LoVo (cell line): ENCODE data around the gene SCP2D1.
A peak's percentile ranks its signal among the peaks of the same experiment; 100 is the strongest.
"Not testable (repeated sequence)": the region's sequence is repeated elsewhere in the genome, so short reads cannot be mapped to it uniquely, and the experiment has no call there.

Source experiments
- DNase-seq: peaks from one replicate; pipeline ENCODE4 v3.0.0-alpha.2; 2016; ENCODE audit warnings: low spot score

The SCP2D1 gene

DNA sequence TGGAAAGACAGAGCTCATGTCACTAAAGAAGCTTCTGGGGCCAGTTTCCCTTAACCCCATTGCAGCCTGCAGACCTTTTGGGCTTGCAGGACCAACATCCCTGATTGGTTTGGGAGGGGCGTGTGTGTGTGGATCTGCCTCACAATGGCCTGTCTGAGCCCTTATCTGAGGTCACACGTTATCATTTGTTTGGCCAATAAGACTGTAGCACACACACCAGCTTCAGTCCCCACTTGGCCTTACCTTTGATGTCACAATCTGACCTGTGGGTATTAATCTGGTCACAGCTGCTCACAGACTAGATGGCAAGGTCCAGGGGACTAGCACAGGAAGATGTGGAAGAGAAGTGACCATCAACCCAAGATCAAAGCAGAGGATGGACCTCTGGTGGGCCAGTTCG lies at the start of gene SCP2D1:
Gene SCP2D1, plus strand, starts transcription at position 301 of the 400 bp plus-strand sequence. Its CDS starts 33 bp downstream, at position 334.
- DNase-seq, result no peak

DNA sequence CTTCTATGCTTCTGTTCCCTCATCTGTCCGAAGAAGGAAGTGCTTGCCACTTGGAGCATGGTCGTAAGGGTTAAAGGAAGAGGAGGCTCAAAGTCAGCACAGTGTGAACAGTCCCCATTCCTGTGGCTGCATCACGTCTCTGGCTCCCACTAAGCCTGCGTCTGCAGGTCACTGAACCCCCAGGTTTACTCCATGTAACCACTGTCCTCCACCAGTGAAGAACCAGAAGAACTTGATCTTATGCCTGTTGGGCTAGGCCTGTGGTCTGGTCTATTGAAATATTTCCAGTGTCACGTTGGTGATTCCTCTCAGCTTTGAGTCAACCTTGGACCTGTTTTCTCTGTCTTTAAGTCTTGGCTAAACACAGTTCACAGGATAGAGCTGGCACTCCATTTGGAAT lies 45.9 kb upstream of the SCP2D1 start:
- DNase-seq, result no peak

DNA sequence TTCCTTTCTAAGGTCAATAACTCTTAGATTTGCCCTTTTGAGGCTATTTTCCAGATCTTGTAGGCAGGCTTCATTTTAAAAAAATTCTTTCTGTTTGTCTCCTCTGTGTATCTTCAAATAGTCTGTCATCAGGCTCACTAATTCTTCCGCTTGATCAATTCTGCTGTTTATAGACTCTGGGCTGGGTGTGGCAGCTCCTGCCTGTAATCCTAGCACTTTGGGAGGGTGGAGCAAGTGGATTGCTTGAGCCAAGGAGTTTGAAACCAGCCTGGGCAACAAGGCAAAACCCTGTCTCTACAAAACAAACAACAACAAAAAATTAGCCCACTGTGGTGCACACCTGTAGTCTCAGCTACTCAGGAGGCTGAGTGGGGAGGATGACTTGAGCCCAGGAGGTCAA lies 40.0 kb upstream of the SCP2D1 start:
- DNase-seq, result no peak

DNA sequence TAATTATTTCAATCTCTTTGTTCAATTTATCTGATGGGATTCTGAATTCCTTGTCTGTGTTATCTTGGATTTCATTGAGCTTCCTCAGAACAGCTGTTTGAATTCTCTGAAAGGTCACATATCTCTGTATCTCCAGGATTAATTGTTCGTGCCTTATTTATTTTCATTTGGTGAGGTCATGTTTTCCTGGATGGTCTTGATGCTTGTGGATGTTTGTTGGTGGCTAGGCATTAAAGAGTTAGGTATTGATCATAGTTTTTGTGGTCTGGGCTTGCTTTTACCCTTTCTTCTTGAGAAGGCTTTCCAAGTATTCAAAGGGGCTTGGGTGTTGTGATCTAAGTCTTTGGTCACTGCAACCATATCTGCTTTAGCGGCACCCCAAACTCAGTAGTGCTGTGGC lies 39.4 kb upstream of the SCP2D1 start:
- DNase-seq, result no peak

DNA sequence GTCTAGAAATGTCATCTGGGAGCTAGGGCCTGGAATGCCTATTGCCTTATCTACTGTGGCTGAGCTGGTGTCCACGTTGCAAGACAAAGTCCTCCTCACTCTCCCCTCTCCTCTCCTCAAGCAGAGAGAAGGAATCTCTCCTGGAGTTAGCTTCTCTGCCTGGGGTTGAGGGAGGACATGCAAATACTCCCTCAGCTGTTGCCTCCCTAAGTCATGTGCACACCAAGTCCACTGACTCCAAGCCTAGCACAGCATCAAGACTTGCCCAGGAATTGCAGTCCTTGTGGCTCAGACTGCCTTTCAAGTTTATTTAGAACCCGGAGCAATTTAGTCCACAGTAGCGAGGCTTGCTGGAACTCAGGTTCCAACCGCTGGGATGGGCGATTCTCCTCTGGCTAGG lies 38.0 kb upstream of the SCP2D1 start:
- no peak for DNase-seq

DNA sequence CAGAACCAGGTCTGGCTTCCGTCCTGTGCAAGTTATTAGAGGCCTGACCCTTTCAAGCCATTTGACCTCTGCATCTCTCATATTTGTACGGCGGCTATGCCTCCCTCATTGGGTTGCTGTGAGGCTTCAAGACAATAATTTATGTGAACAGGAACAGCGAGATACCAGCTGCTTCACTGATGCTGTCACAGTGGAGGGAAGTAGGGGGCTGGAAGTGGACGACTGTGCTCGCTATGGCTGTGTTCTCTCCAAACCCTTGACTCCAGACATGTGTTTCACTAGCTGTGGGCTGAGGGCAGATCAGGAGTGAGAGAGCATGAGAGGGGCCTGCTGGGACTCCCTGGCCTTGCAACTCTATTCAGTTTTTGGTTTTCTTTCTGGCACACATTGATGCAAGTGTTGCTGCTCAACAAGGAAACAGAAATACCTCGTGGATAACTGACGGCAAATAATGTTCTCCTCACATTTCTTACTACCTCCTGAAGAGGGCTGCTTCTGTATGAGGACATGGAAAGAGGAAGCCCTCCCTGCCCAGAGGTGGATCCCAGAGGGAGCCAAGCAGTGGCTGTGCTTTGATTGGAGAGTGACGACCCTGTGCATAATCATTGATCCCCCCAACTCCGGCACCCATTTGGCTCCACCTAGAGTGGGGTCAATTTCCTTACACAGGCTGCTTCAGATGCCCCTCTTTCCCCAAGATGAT lies 34.7 kb upstream of the SCP2D1 start:
- no peak for DNase-seq

DNA sequence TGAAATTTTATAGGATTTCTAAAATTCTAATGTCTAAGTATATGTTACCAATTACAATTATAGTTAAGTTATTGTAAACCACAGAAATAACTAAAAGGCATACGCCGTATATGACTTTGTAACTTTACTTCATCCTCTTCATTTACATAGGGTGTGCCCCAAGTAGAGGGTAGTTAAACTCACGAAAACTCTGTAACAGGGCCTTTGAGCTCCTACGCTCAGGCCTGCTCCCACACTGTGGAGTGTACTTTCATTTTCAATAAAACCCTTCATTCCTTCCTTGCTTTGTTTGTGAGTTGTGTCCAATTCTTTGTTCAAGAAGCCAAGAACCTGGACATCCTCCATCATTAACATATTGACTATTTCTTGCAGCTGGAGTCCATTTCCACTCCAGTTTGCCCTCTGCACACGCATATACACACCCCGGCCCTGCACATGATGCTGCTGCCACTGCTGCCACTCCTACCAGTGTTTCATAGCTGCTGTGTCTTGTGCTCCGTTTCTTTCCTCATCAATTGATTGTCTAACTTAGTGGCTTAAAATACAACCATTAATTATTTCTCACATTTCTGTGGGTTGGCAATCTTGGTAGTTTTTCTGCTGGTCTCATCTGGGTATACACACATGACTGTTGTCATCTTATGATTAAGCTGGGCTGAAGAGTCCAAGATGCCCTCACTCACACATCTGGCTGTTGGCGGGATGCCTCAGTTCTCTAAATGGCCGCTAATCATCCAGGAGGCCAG lies 33.0 kb upstream of the SCP2D1 start:
- DNase-seq, result no peak

GRCh38 chr20:18781509-18781908 lies 32.1 kb upstream of the SCP2D1 start:
- DNase-seq, result no peak

DNA sequence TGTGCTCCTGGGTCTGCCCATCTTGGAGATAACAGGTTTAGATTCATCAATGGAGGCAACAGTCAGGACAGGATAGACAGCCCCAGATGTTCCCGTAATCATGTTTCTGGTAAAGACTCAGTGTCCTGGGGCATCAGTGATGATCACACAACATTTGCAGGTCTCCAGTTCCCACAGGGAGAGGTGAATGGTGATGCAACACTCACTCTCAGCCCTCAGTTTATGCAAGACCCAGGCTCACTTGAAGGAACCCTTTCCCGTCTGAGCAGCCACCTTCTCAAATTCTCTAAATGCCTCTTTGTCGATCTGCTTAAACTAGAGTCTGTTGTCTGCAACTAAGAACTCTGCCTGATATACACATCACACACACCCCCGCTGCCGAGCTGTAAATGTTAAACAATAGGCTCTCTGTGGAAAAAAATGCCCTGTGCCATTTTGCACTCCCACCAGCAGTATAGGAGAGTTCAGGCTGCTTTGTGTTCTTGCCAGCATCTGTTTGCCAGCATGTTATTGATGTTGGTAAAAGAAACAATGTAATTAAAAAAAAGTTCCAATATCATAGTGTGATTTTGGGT lies 30.1 kb upstream of the SCP2D1 start:
- no peak for DNase-seq

DNA sequence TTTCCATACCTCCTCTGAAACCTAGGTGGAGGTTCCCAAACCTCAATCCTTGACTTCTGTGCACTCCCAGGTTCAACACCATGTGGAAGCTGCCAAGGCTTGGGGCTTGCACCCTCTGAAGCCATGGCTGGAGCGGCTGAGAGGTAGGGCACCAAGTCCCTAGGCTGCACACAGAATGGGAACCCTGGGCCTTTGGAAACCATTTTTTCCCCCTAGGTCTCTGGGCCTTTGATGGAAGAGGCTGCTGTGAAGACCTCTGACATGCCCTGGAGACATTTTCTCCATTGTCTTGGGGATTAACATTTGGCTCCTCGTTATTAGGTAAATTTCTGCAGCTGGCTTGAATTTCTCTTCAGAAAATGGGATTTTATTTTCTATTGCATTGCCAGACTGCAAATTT lies 26.5 kb upstream of the SCP2D1 start:
- not testable (repeated sequence) for DNase-seq

- no peak for DNase-seq
Measured at GRCh38 chr20:18788021-18788420, 25.6 kb upstream of the SCP2D1 start.

GRCh38 chr20:18790787-18791186 lies 22.8 kb upstream of the SCP2D1 start:
- no peak for DNase-seq

DNA sequence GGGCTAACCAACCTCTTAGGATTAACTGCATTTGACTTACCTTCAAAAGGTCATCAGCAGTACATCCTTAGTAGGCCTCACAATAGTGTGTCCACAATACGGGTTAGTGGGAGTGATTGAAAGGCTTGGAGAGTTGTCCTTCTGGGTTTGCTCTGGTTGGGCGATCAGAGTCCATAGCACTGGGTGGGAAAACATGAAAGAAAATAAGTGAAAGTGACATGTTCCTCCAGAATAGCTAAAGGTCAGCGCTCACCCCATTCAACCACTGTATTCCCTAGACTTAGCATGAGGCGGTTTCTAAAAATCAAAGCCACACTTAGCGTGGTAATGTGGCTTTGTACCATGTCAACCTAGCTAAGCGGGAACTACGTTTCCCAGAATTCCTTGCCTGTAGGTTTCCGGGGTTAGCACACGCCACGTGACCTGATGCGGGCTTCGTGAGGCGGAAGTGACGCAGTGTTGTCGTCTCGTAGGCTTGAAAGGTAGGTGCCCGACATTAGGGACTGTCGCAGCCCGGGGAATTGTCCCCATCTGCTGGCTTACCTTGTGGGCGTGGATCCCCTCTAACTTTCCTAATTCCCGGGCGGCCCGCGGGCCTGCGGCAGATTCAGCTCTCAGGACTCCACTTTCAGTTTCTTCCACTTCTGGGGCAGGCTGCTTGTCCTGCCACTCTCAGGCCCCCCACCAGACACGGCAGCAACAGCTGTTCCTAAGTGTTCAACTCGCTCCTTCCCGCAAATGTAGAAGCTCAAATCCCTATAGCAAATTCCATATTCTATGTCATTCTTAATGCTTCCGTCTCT lies 19.8 kb upstream of the SCP2D1 start:
- DNase-seq, result peak; percentile 92

GRCh38 chr20:18794428-18794787 lies 19.2 kb upstream of the SCP2D1 start:
- no peak for DNase-seq

- DNase-seq, result no peak
Measured at GRCh38 chr20:18795366-18795765, 18.2 kb upstream of the SCP2D1 start.

GRCh38 chr20:18796282-18796833 lies 17.2 kb upstream of the SCP2D1 start:
- DNase-seq, result no peak

GRCh38 chr20:18801516-18801915 lies 12.1 kb upstream of the SCP2D1 start:
- DNase-seq, result no peak

DNA sequence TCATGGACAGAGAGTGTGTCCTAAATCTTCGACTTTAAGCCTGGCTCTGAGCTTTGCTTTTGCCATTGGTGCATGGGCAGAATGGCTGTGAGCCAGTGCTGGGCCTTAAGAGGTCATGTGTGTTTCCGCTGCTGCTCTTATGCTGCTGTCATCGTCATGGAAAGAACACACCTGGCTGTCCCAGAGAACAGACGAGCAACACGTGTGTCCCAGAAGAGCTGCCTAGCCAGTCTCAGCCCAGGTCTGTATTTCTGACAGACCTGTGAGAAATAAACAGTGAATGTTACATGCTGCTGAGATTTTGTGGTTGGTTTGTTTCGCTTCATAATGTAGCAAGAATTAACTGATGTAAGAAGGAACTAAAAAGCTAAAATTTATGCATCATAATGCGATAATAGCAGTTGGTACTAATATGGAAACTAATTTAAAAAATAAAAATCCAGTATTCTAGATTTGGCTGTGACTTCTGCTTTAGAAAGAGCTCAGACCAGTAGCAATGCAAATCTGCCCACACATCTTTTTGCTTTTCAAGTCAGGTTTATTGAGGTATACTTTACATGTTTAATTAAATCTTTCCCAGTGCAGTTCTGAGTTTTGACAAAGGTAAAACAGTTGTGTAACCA lies 11.5 kb upstream of the SCP2D1 start:
- no peak for DNase-seq

- DNase-seq, result peak; percentile 3
Measured at GRCh38 chr20:18805881-18806280, 7.7 kb upstream of the SCP2D1 start.

- no peak for DNase-seq
Measured at GRCh38 chr20:18808712-18809111, 4.9 kb upstream of the SCP2D1 start.

- no peak for DNase-seq
Measured at GRCh38 chr20:18811186-18811585, 2.4 kb upstream of the SCP2D1 start.

DNA sequence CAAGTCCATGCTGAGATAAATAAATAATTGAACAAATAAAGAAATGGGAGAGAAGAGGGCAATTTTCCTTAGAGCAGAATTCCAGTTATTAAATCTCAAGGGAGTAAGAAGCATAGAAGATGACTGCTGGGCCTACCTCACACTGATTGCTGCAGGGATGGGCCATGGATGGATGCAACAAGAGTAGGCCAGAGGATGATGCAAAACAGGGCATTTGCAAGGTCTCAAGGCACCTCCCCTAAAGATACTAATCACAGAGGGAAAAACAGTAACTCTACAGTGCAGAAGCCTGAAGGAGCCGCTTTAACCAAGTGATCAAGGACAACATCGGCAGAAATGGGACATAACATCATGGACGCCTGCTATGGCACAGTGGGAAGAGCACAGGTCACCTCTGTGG lies 1.7 kb upstream of the SCP2D1 start:
- no peak for DNase-seq
